Activated T-cell treated with anti-CD3 and anti-CD28 coated beads, Interleukin-2, amount 50 U/mL, for 72 hours (primary cell): ENCODE results near the gene NPAS3. TPM values are rescaled to one million over a fixed set of nuclear protein-coding genes. Genes with fewer than 3 reads are reported as not detected.

Source experiments
- ATAC-seq, 2 donors: fragments of 150-1000 bp; cut with Tn5 transposase; replicated peaks in 1 of 2; 2 replicates each; pipeline ENCODE4 v1.10.0; 2021; ENCODE audit warnings: moderate library complexity in 2 of 2, mild to moderate bottlenecking in 1 of 2
- DNase-seq, 2 donors: peaks; one replicate each; pipeline ENCODE4 v3.0.0; 2021 to 2022; ENCODE audit warnings: mixed read lengths in 1 of 2
- H3K27ac Mint-ChIP-seq: one replicate; pipeline ENCODE4 v1.8.0; 2022; ENCODE audit warnings: mild to moderate bottlenecking, moderate library complexity, mixed read lengths
- H3K27me3 Mint-ChIP-seq: one replicate; pipeline ENCODE4 v1.8.0; 2022; ENCODE audit warnings: low read depth, mixed read lengths
- H3K36me3 Mint-ChIP-seq, 2 donors: one replicate each; pipeline ENCODE4 v1.8.0; 2022; ENCODE audit warnings: mixed read lengths in 2 of 2, mild to moderate bottlenecking in 1 of 2; ENCODE audit not compliant: insufficient read depth in 2 of 2
- H3K4me1 Mint-ChIP-seq: one replicate; pipeline ENCODE4 v1.8.0; 2022; ENCODE audit warnings: low read depth, mixed read lengths
- H3K4me3 Mint-ChIP-seq, 2 donors: one replicate each; pipeline ENCODE4 v1.8.0; 2022; ENCODE audit warnings: mild to moderate bottlenecking in 2 of 2, mixed read lengths in 2 of 2, moderate library complexity in 2 of 2
- H3K9me3 Mint-ChIP-seq, 2 donors: one replicate each; pipeline ENCODE4 v1.8.0; 2022; ENCODE audit warnings: mixed read lengths in 2 of 2
- total RNA-seq, 2 donors: library from RNA; stranded (reverse); gene quantifications; one replicate each; pipeline ENCODE4 v1.2.3, GENCODE V29; 2022

The NPAS3 gene
- total RNA-seq, 2 donors from 2014 or later = not detected

DNA sequence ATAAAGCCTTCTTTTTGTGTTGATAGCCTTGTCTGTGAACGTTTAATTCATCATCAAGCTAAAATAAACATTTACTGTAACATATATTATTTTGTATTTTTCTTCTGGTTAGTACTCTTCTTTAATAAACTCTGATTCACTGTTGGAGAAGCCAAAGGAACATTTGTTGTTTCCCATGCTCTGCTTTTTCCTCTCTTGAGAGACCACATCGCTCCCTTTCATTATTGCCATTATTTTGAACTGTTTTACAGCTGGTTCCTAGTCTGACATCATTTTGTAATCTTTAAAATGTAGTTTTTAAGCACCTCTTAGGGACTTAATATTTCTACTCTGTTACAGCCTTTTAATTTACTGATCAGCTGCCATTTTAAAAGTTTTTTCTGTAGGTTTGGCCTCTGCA lies 301.8 kb downstream of the NPAS3 start:
- no peaks in the 10 kb centered on the region for H3K9me3 Mint-ChIP-seq
- no peak overlapping the region for H3K4me3 Mint-ChIP-seq
- no peaks in the 10 kb centered on the region for H3K4me1 Mint-ChIP-seq
- H3K27me3 Mint-ChIP-seq = no peaks in the 10 kb centered on the region
- ATAC-seq = no peak
- H3K36me3 Mint-ChIP-seq = no peaks in the 10 kb centered on the region
- DNase-seq = no peak
- no peak overlapping the region for H3K27ac Mint-ChIP-seq

DNA sequence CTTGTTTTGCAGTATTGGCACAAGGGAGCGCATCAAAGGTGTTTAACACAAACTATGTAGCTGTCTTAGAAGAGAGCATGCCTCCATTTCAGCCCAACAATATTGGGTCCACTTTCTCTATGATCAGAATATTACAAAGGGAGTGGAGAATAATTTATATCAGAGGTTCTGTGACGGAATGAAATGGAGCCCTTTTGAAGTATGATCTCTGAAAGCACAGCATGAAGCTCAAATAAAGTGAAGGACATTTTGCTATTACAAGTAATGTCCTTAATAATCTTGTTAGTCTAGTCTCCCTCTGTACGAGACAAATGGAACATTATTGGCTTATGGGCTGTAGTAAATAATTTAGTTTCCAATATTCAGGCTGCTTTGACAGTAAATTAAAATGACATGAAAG lies 302.7 kb downstream of the NPAS3 start:
- H3K4me1 Mint-ChIP-seq = no peaks in the 10 kb centered on the region
- H3K4me3 Mint-ChIP-seq = no peak overlapping the region
- no peak overlapping the region for H3K27ac Mint-ChIP-seq
- no peaks in the 10 kb centered on the region for H3K36me3 Mint-ChIP-seq
- ATAC-seq (no peak), DNase-seq (no peak)
- H3K27me3 Mint-ChIP-seq = no peaks in the 10 kb centered on the region
- no peaks in the 10 kb centered on the region for H3K9me3 Mint-ChIP-seq

DNA sequence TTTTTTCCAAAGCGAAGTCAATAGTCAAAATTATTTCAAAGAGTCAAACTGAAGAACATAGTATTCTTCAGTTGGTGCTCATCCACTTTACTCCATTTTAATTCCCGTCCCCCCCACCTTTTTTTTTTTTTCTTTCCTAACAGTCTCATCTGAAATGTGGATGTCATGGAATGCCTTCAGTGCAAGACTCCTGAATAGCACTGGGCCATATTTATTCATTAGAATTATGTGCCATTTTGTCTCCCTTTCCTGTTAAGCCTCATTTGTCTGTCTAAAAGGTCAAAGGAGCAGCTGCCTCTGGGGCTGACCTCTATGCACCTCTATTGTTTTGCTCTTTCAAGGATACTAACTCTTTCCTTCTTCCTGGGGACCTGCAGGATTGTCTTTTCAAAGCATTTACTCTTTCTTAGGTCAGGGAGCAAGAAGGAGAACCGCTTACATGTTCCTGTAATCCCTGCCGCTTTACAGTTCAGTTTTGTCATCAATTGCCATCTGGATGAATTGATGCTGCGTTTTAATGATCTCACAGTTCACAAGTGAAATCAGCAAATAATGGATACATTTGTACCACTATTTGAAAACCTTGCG lies 310.6 kb downstream of the NPAS3 start:
- Mint-ChIP-seq H3K9me3 (peaks cover 0 to 7% of the 10 kb centered on the region in 2 donors), H3K4me1 (no peaks in the 10 kb centered on the region), H3K4me3 (no peak overlapping the region), H3K36me3 (no peaks in the 10 kb centered on the region), H3K27me3 (no peaks in the 10 kb centered on the region), H3K27ac (no peak overlapping the region)
- DNase-seq = no peak
- ATAC-seq = no peak

DNA sequence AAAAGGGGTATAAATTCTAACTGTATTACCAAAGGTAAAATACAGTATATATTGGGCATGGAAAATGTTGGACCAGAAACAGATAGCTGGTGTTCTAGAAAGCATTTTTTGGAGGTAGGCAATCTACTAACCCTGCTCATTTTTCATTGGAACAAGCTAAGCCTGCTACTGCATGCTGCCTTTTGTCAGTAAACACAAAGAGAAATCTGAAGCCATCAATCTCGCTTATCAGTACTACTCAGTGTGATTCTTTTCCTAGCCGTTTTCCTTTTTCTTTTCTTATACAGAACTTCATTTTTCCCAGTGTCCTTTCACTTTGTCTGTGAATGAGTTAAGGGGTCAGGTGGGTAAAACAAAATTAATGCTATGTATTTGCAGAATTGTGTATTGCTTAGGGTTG lies 312.3 kb downstream of the NPAS3 start:
- Mint-ChIP-seq H3K9me3 (peaks cover 0 to 7% of the 10 kb centered on the region in 2 donors), H3K4me3 (no peak overlapping the region), H3K36me3 (no peaks in the 10 kb centered on the region), H3K27me3 (no peaks in the 10 kb centered on the region), H3K27ac (no peak overlapping the region), H3K4me1 (no peaks in the 10 kb centered on the region)
- ATAC-seq (no peak), DNase-seq (no peak)

DNA sequence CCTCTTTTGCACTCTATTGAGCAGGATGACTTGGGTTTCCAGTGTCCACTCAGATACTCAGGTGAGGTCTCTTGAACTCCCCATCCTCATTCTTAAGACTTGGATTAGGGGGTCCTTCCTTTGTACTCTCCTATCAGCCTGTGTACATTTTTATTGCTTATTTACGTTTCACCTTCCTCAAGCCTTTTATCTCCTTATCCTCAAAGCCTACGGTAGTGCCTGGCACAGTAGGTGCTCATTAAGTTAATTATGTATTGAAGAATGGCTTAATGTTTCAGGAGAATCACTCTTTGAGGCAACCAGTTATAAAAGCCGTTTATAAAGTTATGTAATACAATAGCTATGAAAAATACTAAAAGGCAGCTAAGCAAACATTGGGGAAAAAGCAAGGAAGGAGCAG lies 315.7 kb downstream of the NPAS3 start:
- H3K36me3 Mint-ChIP-seq = no peaks in the 10 kb centered on the region
- DNase-seq = no peak
- ATAC-seq = no peak
- H3K4me1 Mint-ChIP-seq = no peaks in the 10 kb centered on the region
- H3K4me3 Mint-ChIP-seq = no peak overlapping the region
- H3K27ac Mint-ChIP-seq = no peak overlapping the region
- peaks cover 0 to 7% of the 10 kb centered on the region in 2 donors for H3K9me3 Mint-ChIP-seq
- no peaks in the 10 kb centered on the region for H3K27me3 Mint-ChIP-seq

DNA sequence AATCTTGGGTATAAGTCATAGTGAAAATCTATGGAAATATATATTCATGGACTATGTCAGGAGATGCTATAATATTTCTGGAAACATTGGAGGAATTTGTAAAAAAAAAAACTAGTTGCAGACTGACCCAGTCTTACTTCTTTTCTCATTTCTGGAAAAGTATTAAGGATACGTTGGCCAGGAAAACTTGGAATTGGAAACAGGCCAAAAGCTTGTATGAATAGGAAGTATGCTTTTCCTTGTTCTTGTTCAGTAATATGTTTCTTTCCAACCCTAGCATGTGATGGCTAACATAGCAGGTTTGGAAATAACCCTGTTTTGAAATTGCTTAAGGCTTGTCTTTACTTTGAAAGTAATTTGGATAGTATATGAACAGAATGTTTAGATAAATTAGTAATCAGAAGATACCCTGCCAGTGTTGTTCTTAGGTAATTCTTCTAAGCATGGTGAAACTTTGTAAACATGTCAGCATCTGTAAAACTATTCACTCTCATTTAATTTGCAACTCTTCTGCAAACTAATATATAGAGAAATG lies 316.2 kb downstream of the NPAS3 start:
- no peak for ATAC-seq

DNA sequence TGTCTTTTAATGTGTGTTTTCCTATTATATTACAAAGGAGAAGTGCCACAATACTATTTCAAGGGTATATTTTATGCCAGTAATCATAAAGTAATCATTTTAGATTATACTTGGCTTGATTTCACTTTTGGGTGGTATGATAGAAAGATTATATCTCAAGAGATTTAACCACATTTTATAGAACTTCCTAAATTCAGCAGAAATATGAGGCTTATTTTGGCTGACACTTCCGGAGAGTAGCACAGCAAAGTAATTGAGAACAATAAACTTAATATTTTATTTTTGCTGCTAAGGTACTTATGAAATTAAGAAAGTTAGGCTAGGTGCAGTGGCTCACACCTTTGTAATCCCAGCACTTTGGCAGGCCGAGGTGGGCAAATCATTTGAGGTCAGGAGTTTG lies 319.1 kb downstream of the NPAS3 start:
- ATAC-seq (no peak), DNase-seq (no peak)
- Mint-ChIP-seq H3K27ac (no peak overlapping the region), H3K4me1 (no peaks in the 10 kb centered on the region), H3K27me3 (no peaks in the 10 kb centered on the region), H3K9me3 (peaks cover 0 to 7% of the 10 kb centered on the region in 2 donors), H3K4me3 (no peak overlapping the region), H3K36me3 (no peaks in the 10 kb centered on the region)

More for the DNA sequence above, 316.2 kb downstream of the NPAS3 start:
- Mint-ChIP-seq H3K4me3 (no peak overlapping the region), H3K27ac (no peak overlapping the region), H3K27me3 (no peaks in the 10 kb centered on the region), H3K36me3 (no peaks in the 10 kb centered on the region), H3K4me1 (no peaks in the 10 kb centered on the region), H3K9me3 (peaks cover 0 to 7% of the 10 kb centered on the region in 2 donors)
- DNase-seq = no peak

DNA sequence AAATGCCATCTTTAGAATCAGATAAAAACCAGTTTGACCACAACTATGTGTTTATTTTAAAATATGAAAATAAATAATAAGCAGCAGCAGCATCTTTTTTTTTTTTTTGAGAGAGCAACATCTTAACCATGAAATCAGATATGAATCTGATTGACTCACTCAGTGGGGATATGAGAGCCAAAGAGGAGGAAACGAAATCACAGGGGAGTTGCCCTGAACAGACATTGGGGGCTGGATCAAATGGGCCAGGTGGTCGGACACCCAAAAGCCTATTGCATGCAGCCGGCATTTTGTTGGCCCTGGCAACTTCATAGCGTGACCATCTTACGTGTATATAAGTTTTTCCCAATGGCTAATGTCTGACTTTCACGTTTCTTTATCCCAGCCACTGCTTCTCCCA lies 321.1 kb downstream of the NPAS3 start:
- ATAC-seq (no peak), DNase-seq (no peak)
- Mint-ChIP-seq H3K4me1 (no peaks in the 10 kb centered on the region), H3K9me3 (no peaks in the 10 kb centered on the region), H3K27me3 (no peaks in the 10 kb centered on the region), H3K27ac (no peak overlapping the region), H3K36me3 (no peaks in the 10 kb centered on the region), H3K4me3 (no peak overlapping the region)

DNA sequence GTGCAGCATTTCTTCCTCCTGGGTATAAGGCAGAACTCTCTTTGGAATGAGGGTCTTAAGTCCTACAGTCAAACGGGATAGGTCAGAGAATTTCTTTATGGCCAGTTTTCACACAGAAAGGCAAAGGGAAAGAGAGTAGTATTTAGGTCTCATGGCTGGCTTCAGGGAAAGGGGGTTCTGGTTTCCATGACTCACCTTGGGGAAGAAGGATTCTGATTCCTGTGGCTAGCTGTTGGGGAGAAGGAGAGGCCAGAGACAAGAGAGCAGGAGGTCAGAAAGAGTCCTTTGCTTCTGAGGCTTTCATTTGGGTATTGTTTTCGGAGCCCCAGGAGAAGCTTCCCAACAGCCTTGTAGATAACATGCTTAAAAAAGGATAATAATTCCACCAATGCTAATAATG lies 332.5 kb downstream of the NPAS3 start:
- DNase-seq (no peak), ATAC-seq (no peak)
- H3K4me3 Mint-ChIP-seq = no peak overlapping the region
- H3K27me3 Mint-ChIP-seq = no peaks in the 10 kb centered on the region
- no peaks in the 10 kb centered on the region for H3K9me3 Mint-ChIP-seq
- no peaks in the 10 kb centered on the region for H3K4me1 Mint-ChIP-seq
- H3K27ac Mint-ChIP-seq = no peak overlapping the region
- H3K36me3 Mint-ChIP-seq = no peaks in the 10 kb centered on the region

DNA sequence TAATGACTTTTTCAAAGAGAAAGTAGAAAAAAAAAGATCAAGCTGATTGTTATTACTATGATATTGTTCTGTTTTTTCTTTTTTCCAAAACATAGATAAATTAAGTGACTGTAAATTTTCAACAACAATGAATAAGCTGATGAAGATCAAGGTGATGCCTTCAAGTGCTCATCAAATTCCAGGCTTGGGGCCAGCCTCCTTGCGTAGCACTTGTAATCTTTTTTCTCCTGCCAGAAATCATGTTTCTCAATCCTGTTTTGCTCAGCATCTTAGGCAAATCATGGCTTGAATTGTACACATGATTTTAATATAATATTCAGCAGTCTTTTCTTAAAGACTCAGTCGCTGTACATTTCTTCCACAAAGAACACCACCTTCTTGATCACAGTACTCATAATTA lies 333.2 kb downstream of the NPAS3 start:
- no peaks in the 10 kb centered on the region for H3K36me3 Mint-ChIP-seq
- no peaks in the 10 kb centered on the region for H3K9me3 Mint-ChIP-seq
- no peaks in the 10 kb centered on the region for H3K27me3 Mint-ChIP-seq
- no peak overlapping the region for H3K4me3 Mint-ChIP-seq
- no peaks in the 10 kb centered on the region for H3K4me1 Mint-ChIP-seq
- no peak overlapping the region for H3K27ac Mint-ChIP-seq
- DNase-seq (no peak), ATAC-seq (no peak)

DNA sequence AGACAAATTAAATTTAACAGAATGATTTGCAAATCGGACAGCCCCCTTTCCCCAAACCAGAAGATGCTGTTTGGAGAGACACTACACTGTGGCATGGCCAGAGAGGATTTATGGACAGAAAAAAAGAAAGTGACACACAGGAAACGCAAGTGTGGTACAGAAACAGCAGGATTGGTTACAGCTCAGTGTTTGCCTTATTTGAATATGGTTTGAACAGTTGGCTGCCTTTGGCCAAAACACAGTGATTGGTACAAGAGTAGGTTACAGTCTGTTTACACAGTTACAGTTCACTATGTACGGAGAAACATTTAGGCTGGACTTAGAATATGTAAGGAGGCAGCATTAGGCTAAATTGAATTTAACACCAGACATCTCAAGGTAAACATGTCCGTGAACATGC lies 335.3 kb downstream of the NPAS3 start:
- DNase-seq (no peak), ATAC-seq (no peak)
- Mint-ChIP-seq H3K4me3 (no peak overlapping the region), H3K27ac (no peak overlapping the region), H3K27me3 (no peaks in the 10 kb centered on the region), H3K9me3 (peaks cover 0 to 5% of the 10 kb centered on the region in 2 donors), H3K36me3 (no peaks in the 10 kb centered on the region), H3K4me1 (no peaks in the 10 kb centered on the region)

DNA sequence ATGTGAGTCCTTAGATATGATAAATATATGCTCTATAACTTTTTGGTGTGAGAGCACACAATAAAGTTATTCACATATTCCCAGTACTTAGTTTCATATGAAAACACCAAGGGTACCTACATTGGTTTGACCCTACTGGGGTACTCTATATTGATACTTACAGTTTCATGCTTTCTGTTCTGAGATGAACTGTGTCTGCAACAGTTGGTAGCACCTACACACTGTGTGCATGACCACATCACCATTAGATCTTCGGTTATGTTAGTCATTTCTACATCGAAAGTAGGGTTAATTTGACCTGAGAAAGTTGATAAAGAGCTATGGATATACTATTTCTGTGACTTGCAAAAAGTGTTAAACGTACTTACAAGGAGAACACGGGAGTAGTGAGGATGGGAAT lies 337.2 kb downstream of the NPAS3 start:
- no peak overlapping the region for H3K4me3 Mint-ChIP-seq
- H3K27ac Mint-ChIP-seq = no peak overlapping the region
- H3K27me3 Mint-ChIP-seq = no peaks in the 10 kb centered on the region
- H3K4me1 Mint-ChIP-seq = no peaks in the 10 kb centered on the region
- ATAC-seq (no peak), DNase-seq (no peak)
- H3K36me3 Mint-ChIP-seq = no peaks in the 10 kb centered on the region
- H3K9me3 Mint-ChIP-seq = peaks cover 0 to 5% of the 10 kb centered on the region in 2 donors

DNA sequence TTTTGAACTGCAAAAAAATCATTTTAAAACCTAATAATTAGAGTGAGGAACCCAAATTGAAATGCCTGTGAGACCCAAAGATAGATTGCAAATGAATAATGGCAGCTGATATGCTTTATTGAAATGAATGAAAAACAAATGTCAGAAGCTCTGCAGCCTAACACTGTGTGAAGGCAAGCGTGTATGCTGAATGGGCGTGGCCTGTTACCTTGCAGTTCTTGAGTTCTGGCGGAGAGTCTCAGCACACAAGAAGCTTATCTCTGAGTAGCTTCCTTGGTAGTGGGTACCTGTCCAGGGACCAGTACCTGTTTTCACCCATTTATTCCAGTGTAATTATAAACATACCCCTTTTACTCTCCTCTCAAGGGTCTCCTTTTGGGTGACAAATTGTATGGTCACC lies 341.2 kb downstream of the NPAS3 start:
- Mint-ChIP-seq H3K9me3 (peaks cover 0 to 6% of the 10 kb centered on the region in 2 donors), H3K36me3 (no peaks in the 10 kb centered on the region), H3K4me3 (no peak overlapping the region), H3K27me3 (no peaks in the 10 kb centered on the region), H3K4me1 (no peaks in the 10 kb centered on the region), H3K27ac (no peak overlapping the region)
- no peak for ATAC-seq
- no peak for DNase-seq

DNA sequence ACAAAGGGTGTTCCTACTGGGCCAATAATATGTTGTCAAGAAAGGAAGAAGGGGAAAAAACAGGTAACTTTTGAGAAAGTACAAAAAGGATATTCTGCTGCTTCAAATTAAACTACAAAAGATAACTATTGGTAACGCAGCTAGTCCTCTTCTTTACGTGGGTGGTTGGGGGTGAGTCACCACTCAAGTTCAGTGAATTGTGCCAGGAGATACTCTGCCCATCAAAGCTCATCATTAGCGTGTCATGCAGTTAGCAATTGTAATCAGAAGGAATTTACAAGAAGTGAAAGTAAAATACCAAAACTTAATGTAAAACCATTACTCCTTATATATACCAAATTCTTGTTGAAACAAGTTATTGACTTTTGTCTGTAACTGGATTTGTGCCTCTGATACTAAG lies 342.0 kb downstream of the NPAS3 start:
- Mint-ChIP-seq H3K9me3 (peaks cover 0 to 6% of the 10 kb centered on the region in 2 donors), H3K27ac (no peak overlapping the region), H3K4me1 (no peaks in the 10 kb centered on the region), H3K27me3 (no peaks in the 10 kb centered on the region), H3K36me3 (no peaks in the 10 kb centered on the region), H3K4me3 (no peak overlapping the region)
- DNase-seq = no peak
- ATAC-seq = no peak
